NCI-H345 treated with DMSO at 0.1 percent for 48 hours (cell line): Measurements from ENCODE around the gene KRTAP10-5.
"Not testable (repeated sequence)": the region's sequence is repeated elsewhere in the genome, so short reads cannot be mapped to it uniquely, and the experiment has no call there.

Experiments
- DNase-seq: peaks from one replicate; lab custom pipeline; 2025; ENCODE audit not compliant: unreplicated experiment; lab: John Stamatoyannopoulos, UW

KRTAP10-5 gene, protein sequence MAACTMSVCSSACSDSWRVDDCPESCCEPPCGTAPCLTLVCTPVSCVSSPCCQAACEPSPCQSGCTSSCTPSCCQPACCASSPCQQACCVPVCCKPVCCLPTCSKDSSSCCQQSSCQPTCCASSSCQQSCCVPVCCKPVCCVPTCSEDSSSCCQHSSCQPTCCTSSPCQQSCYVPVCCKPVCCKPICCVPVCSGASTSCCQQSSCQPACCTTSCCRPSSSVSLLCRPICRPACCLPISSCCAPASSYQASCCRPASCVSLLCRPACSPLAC

DNA sequence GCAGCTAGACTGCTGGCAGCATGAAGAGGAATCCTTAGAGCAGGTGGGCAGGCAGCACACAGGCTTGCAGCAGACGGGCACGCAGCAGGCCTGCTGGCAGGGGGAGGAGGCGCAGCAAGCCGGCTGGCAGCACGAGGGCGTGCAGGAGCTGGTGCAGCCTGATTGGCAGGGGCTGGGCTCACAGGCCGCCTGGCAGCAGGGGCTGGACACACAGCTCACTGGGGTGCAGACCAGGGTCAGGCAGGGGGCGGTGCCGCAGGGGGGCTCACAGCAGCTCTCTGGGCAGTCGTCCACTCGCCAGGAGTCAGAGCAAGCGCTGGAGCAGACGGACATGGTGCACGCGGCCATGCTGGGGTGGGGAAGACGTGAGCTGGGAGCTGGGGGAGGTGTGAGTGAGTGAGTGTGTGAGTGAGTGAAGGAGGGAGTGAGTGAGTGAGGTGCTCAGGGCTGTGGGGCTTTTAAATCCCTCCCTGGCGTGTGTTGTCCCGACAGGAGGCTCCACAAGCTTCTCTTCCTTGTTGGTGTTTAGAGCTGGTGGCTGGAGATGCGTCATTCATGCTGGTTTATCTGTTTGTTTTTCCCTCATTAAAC lies at the start of gene KRTAP10-5:
Gene KRTAP10-5 (minus strand): TSS at position 374 of the 591 bp plus-strand sequence. CDS start 26 bp downstream, at position 348.
- not testable (repeated sequence) for DNase-seq

DNA sequence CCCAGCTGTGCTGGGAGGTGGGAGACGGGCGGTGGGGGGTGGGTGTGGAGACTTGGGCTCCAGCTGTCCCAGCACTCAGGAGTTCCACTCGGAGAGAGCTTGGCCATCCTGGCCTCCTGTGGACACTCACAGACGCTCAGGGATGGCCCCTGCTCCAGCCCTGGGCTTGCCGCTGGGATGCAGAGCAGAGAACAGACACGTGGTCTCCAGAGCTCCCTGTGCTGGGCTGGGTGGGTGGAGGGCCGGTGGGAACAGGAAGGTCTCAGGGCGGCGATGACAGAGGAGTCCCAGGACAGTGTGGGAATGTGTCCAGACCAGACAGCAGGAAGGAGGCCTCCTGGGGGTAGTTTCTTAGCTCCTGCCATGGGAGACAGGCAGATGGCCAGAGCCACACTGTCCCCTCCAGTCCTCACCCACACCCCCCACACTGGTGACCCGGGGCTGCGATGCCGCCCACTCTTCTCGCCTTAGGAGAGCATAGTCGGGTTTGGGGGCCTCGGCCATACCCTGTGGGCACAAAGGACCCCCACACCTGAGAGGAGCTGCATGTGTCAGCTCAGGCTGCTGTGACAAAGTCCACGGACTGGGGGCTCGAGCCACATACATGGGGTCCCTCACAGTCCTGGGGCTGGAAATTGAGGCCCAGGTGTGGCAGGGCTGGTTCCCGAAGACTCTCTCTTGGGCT lies 48.4 kb upstream of the KRTAP10-5 start:
- DNase-seq: no peak

DNA sequence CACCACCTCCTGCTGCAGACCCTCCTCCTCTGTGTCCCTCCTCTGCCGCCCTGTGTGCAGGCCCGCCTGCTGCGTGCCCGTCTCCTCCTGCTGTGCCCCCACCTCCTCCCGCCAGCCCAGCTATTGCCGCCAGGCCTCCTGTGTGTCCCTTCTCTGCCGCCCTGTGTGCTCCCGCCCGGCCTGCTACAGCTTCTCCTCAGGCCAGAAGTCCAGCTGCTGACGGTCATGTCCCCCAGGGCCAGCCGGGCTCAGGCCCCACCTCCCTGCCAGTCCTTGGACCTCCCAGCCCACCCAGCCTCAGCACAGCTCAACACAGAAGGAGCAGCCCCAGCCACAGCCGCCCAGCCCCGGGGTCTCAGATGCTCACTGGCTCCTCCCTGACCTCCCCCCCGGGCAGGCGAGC lies 47.4 kb upstream of the KRTAP10-5 start:
- not testable (repeated sequence) for DNase-seq

DNA sequence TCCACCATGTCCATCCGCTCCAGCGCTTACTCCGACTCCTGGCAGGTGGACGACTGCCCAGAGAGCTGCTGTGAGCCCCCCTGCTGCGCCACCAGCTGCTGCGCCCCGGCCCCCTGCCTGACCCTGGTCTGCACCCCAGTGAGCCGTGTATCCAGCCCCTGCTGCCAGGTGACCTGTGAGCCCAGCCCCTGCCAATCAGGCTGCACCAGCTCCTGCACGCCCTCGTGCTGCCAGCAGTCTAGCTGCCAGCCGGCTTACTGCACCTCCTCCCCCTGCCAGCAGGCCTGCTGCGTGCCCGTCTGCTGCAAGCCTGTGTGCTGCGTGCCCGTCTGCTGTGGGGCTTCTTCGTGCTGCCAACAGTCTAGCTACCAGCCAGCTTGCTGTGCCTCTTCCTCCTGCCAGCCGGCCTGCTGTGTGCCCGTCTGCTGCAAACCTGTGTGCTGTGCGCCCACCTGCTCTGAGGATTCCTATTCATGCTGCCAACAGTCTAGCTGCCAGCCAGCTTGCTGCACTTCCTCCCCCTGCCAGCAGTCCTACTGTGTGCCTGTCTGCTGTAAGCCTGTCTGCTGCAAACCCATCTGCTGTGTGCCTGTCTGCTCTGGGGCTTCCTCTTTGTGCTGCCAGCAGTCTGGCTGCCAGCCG lies 46.9 kb upstream of the KRTAP10-5 start:
- not testable (repeated sequence) for DNase-seq

DNA sequence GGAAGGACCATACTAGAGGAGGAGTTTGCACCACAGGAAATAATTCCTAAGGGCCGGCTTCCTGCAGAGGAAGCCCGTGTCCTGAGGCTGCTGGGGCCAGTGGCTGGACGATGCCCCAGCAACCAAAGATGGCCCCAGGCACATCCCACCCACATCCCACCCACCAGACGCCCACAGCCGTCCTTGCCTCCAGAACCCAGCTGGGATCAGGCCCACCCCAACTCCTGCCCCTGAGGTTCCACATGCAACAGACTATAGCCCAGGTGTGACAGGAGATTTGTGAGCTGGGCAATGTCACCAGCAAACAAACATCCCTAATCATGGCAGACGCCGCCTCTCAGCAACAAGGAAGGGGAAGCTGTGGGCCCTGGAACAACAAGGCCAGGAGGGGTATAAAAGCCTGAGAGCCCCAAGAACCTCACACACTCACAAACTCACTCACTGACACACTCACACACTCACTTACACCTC lies 46.3 kb upstream of the KRTAP10-5 start, which contains the start of gene KRTAP10-9:
Gene KRTAP10-9 (plus strand): TSS at position 421 of the 471 bp plus-strand sequence. CDS start 79 bp downstream, outside the sequence.
- DNase-seq: no peak

DNA sequence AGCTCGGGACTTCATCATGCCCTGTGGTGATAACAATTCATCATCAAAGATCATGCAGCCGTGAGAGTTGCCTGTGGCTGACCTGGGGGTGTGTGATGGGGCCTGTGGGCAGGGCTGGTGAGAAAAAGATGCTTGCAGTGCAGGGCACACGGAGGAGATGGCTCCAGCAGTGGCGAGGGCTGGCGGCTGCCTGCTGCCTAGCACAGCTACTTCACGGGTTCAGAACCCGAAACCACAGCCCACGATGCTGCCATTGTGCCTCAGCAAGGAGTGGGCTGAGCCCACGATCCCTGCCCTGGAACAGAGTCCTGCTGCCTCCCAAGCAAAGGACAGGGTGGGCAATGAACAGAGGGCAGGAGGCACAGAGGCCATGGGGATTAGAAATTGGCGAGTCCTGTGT lies 45.9 kb upstream of the KRTAP10-5 start:
- no peak for DNase-seq

DNA sequence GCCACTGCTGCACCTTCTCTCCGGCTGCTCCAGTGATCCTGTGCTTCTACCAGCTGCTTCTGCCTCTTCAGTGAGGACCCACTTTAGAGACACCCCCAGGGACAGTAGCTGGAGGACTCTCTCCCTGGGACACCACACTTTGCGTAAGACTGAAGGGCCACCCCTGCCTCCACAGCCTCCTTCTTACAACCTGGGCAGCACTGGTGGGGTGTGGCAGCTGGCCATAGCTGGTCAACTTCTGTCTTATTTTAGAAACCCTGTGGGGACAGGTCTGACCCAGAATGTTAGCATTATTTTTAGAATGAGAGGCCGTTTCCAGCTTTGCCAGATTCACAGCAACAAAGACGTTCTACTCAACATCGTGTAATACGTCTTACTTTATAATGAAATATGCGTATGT lies 45.4 kb upstream of the KRTAP10-5 start:
- DNase-seq: no peak

DNA sequence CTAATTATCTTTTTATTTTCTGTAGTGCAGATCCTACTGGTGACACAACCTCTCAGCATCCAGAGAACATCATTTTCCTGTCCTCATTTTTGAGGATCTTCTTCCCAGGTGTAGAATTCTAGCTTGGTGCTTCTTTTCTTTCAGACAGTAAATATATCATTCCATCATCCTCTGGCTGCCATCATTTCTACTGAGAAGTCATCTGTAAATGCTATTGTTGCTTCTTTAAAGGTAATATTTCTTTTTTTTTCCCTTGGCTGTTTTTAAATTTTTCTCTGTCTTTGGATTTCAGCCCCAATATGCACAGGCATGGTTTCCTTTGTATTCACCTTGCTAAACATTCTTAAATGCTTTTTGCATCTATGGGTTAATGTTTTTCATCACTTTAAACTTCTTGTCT lies 43.2 kb upstream of the KRTAP10-5 start:
- DNase-seq: no peak

DNA sequence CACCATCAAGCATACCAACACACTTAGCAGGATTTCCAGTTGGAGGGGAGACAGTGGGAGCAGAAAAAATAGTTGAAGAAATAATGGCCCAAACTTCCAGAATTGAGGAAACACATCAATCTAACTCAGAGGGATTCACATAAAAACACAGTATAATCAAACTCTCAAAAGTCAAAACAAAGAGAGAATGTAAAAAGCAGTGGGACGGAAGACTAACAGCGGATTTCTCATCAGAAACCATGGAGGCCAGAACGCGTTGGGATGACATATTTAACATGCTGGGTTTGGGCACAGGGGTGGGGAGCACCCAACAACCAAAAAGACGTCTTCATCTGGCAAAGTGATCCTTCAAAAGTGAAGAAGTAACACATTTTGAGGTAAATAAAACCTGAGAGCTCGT lies 39.5 kb upstream of the KRTAP10-5 start:
- no peak for DNase-seq

DNA sequence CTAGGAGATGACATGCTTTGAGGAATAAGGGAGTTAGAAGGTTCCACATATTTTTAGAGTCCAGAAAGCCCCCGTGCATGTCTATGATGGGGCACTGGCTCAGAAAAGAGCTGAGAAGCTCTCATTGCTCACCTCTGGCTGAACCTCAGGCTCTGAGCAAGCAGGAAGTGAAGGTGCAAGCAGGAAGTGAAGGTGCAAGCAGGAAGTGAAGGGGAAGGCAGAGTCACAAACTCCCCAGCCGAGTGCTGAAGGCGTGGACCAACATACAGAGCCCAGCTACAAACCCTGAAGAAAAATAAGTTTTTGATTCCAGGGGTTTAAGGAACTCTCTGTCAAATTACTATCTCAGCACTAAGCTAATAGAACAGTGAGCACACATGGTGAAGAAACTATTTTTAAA lies 38.5 kb upstream of the KRTAP10-5 start:
- no peak for DNase-seq

DNA sequence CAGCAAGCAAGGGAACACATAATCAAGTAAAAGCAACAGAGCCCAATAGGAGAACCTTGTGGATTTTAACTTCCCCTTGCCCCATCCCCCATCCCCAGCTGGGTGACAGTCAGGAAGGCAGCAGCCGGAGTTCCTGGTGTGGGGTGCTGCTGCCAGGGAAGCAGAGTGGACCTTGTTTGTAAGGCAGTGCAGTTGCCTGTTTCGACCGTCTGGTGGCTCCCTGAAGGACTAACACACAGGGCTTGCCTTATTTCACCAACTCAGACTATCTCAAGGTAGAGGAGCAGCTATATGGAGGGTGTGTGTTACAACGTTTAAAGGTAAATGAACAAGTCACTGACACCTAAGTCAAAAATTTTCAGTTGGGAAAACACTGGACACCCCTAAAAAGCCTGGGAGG lies 38.1 kb upstream of the KRTAP10-5 start:
- no peak for DNase-seq

DNA sequence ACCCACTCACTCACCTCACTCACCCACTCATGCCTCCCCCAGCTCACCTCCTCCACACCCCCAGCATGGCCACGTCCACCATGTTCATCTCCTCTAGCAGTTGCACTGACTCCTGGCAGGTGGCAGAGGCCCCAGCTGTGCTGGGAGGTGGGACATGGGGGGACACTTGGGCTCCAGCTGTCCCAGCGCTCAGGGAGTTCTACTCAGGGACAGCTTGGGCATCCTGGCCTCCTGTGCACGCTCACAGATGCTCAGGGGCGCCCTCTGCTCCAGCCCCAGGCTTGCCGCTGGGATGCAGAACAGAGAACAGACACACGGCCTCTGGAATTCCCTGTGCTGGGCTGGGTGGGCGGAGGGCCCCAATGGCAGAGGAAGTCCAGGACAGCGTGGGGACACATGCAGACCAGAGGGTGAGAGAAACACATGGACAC lies 36.7 kb upstream of the KRTAP10-5 start:
- DNase-seq: no peak

DNA sequence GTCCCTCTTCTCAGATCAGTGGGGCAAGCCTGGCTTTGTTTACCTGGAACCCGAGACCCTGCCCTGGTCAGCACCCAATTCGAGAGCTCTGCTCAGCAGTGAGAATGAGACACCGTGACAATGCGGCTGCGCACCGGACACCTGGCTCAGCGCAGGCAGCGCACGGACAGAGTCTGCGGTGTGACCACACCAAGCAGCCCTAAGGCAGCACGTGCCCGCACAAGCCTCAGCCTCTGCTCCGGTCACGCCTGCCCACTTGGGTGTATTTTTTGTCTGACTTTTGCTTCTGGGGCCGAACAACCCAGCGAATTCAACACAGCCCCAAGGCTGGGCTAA lies 36.2 kb upstream of the KRTAP10-5 start:
- no peak for DNase-seq

DNA sequence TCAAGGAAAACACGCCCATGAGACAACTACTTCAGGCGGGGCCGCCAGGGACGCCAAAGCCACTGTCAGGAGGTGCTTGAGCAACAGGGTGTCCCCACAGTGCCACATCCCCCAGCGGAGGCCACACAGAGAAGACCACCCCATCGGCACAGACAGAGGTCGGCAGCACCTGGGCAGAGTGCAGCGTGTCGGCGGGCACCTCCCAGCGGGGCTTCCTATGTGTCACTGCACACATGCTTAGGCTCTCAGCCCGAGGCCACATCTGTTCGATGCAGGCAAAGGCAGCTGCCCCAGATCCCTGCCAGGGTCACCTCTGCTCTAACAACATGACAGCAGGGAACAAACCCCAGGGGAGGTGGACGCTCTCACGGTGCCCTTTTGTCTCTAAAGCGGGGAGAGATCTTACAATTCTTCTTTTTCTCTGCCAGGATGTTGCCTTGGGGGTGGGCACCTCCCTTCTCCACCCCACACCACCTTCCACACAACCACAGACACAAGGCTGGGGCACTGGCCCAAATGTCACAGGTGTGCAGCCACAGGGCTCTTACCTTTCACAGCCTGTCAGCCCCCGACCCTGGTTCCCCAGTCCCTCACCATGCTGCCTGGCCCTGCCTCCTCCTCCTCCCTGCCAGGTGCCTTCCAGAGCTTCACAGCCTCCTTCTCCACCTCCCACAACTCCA lies 35.6 kb upstream of the KRTAP10-5 start:
- peak; percentile 58 for DNase-seq

DNA sequence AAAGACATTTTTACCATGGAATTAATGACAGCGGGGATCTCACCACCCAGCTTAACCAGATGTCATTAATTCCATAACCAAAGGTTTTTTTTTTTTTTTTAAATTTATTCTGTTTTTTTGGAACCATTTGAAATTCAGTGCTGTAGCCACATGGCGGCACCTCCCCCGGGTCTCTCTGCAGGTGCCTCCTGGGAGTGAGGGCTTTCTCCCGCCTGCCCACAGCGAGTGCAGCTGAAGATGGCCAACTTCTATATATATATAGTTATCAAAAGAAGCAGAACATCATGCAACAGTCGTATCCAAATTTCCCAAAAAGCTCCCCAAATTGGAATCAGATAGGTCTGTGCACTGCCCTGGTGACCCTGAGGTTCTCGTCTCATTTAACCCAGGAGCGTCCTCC lies 35.1 kb upstream of the KRTAP10-5 start:
- DNase-seq: no peak

DNA sequence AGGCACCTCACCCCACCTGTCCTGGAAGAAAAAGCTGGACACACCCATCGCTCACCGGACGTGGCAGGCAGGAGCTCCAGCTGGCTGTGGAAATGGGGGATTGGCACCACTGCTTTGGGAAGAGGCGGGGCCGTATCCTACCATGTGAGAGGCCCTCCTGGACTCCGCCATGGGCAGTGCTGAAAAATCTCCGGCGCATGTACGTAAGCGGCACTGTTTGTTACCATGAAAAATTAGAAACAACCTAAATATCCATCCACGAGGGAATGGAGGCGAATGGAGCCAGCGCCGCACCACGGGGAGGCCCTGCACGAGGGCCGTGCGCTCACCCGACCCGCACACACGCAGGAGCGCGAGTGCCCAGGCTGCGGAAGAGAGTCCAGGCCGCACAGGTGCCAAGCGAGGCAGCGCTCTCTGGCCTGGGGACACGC lies 34.6 kb upstream of the KRTAP10-5 start:
- DNase-seq: no peak

DNA sequence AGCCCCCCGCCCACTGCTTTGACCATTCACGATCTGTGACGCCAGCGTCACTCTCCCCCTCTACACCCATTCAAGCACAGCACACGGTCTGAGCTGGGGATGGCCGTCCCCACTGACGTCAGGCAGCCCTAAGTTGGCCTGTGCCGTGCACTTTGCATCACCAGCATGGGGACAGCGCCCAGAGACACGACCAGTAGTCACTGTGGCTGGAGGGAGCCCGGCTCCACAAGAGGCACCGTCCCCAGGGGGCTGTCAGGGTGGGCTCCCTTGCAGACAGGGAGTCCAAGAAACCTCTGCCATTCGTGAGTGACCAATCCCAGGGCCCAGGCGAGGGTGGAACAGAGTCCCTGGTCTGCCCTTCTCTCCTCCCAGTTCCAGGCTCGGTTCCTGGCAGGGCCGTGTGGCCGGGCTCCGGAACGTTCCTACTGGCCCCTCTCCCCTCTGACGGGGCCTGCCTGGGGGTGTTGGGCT lies 33.8 kb upstream of the KRTAP10-5 start:
- no peak for DNase-seq

DNA sequence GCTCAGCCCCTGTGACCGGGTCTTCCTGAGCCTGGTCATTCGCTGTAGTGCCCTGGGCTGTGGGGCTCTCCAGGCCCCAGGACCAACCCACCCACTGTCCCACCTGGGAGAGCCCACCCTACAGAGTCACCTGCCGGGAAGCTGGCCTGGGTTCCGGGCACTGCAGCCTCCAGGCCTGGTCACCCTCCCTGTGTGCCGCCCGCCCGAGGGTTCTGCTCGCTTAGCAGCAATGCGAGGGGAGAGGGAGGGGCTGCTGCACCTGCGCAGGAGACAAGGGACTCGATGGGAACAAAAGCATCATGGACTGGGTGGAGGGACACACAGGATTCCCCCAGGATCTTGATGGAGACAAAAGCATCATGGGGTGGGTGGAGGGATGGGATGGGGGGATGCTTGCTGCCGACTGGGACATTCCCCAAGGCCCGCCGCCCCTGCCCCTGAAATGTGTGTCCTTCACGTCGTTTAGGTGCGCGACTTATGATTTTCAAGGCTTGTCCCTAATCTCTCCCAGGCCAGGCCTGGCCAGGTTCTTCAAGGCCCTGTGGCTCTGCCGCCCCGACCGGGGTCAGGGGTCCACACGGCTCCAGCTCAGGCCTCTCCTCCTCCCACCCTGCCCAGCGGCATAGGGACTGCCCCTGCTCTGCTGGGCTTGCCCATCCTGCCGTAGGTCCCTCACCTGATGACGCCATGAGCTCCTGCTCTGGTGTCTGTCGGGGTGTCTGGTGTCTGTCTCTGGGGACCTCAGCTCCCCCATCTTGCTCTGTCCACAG lies 33.2 kb upstream of the KRTAP10-5 start:
- DNase-seq: no peak

DNA sequence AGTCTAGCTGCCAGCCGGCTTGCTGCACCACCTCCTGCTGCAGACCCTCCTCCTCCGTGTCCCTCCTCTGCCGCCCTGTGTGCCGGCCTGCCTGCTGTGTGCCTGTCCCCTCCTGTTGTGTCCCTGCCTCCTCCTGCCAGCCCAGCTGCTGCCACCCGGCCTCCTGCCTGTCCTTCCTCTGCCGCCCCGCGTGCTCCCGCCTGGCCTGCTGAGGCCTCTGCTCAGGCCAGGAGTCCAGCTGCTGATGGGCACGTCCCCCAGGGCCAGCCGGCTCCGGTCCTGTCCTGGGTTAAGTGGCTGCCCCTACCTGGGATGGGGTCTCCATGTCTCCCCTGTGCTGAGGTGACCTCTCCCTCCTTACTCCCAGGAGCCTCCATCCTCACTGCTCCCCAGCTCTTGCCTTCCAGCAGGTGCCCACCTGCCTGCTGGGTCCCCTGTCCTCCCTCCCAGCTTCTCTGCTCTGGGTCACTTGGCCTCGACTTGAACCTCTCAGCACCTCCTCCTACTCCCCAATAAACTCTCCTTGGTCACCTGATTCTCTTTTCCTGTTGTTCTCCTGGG lies 32.3 kb upstream of the KRTAP10-5 start:
- DNase-seq: no peak

DNA sequence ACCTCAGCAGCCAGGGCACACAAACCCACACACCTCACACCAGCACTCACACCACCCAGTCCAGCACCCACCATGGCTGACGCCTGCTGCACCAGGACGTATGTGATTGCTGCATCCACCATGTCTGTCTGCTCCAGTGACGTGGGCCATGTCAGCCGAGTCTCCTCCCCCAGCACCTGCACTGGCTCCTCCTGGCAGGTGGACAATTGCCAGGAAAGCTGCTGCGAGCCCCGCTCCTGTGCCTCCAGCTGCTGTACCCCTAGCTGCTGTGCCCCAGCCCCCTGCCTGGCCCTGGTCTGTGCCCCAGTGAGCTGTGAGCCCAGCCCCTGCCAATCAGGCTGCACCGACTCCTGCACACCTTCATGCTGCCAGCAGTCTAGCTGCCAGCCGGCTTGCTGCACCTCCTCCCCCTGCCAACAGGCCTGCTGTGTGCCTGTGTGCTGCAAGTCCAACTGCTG lies 31.7 kb upstream of the KRTAP10-5 start, which contains the start of gene KRTAP10-8:
Gene KRTAP10-8 (plus strand): TSS at position 51 of the 458 bp plus-strand sequence. CDS start 22 bp downstream, at position 73.
- no peak for DNase-seq
